T-helper 22 cell (primary cell): Measurements from ENCODE around the gene KIDINS220.

Experiments used
- DNase-seq: peaks from one replicate; pipeline ENCODE4 v3.0.0-alpha.2; 2020; ENCODE audit warnings: low read depth

KIDINS220 gene

GRCh38 chr2:8851811-8852560 is 14.6 kb upstream of the KIDINS220 start:
- DNase-seq = no peak

- no peak for DNase-seq
Observed at GRCh38 chr2:8850845-8851487, 13.6 kb upstream of the KIDINS220 start.

GRCh38 chr2:8849327-8849726 is 11.9 kb upstream of the KIDINS220 start:
- no peak for DNase-seq

- DNase-seq = no peak
Observed at GRCh38 chr2:8848328-8849100, 11.1 kb upstream of the KIDINS220 start.

DNA sequence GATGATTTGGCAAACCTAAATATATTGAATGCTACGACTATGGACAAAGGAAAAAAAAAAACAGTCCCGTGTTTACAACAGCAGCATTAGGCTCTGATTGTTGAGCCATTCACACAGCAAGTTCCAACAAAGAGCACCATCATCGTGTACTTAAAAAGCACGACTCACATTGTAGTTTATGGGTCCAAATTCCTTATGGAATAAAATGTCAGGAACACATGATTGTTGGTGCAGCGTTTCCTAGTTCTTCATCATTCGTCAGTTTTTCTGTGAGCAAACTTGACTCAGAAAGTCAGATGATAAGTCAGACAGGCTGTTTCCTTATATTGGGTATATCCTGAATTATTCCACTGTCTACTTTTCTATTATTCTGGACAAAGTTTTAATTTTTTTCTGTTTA is 10.0 kb upstream of the KIDINS220 start:
- DNase-seq = no peak

DNA sequence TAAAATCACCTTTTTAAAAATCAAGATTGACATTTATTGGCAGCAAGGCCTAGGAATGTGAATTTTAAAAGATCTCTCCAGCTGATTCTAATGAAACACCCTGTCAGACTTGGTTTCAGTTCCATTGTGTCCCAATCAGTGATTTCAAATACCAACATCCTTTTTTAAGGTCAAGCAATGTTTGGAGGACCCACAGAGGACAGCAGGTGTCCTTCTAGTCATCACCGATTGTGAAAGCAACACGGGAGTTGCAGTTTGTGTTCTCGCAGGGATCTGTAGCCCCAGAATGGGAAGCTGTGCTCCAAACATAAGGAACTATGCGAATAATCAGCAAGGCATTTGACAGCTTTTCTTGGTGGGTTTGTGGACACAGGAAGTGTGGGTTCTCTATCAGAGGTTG is 4.5 kb upstream of the KIDINS220 start:
- DNase-seq = no peak

- DNase-seq = no peak
Observed at GRCh38 chr2:8840475-8841091, 3.2 kb upstream of the KIDINS220 start.

DNA sequence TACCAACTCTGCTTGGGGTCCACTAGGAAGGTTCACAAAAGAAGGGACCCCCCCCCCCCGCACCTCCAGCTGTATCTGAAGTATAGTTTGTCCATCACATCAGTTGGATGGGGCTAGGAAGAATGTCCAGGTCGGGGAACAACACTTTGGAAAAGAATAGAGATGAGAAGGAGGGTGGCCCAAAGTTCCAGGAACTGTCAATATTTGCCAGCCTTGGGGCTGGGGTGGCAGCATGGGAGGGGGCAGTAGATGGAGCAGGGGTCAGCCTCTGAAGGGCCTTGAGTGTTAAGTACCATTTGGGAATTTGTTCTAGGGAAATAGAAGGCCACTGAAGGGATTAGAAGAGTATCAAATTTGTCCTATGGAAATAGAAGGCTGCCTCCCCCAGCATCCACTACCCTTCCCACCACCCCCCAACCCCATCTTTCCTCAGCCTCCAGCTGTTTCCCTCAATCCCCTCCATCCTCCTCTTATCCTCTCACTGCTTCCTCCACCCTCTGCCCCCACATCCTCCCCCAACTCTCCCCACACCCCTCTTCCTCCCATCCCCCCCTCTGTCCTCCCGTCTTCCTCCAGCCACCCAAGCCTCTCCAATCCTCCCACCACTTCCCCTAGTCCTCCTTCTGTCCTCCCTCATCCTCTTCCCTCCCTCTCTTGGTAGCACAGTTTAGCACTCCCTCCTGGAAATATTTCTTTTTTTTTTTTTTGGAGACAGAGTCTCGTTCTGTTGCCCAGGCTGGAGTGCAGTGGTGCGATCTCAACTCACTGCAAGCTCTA is 2.0 kb upstream of the KIDINS220 start:
- DNase-seq = no peak

- DNase-seq = no peak
Observed at GRCh38 chr2:8837795-8838140, 355 bp upstream of the KIDINS220 start.

DNA sequence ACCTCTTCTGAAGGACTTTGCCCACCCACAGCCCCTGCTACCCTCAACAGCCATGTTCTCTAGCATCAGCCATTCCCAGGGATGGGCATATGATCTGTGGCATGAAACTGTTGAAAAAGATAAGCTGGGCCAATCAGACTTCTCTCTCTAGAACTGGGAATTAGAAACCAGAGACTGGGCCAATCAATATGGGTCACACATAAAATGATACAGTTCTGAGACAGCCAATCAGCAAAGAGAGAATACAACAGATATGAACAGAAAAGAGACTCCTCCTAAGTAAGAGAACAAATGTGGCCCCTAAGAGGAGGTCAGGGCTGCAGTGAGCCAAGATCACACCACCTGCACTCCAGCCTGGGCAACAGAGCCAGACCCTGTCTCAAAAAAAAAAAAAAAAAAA is 2.1 kb downstream of the KIDINS220 start:
- DNase-seq = no peak

GRCh38 chr2:8833853-8834252 is 3.6 kb downstream of the KIDINS220 start:
- DNase-seq = no peak

- no peak for DNase-seq
Observed at GRCh38 chr2:8831516-8831915, 5.9 kb downstream of the KIDINS220 start.

DNA sequence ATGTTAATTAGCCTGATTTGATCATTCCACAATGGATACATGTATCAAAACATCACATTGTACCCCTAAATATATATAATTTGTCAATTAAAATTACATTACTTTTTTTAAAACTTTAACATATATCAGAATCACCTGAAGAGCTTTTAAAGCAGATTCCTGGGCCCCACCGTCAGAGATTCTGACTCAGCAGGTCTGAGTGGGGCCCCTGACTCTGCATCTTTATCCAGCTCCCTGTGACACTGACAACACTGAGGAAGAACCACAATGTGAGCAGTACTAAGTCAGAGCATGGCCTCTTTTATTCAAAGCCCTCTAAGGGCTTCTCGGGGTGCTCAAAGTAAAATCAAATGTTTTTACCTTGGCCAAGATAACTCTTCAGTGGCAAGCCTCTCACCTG is 9.7 kb downstream of the KIDINS220 start:
- no peak for DNase-seq

DNA sequence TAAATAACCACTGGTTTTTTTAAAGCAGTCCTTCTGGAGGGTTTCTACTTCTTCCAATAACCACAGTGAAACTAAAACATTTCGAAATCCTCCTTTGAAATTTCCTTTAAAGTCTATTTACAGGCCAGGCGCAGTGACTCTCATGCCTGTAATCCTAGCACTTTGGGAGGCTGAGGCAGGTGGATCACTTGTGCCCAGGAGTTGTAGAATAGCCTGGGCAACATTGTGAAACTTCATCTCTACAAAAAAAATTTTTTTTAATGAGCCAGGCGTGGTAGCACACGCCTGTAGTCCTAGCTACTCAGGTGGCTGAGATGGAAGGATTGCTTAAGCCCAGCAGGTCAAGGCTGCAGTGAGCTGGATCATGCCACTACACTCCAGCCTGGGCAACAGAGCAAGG is 15.2 kb downstream of the KIDINS220 start:
- DNase-seq = no peak

DNA sequence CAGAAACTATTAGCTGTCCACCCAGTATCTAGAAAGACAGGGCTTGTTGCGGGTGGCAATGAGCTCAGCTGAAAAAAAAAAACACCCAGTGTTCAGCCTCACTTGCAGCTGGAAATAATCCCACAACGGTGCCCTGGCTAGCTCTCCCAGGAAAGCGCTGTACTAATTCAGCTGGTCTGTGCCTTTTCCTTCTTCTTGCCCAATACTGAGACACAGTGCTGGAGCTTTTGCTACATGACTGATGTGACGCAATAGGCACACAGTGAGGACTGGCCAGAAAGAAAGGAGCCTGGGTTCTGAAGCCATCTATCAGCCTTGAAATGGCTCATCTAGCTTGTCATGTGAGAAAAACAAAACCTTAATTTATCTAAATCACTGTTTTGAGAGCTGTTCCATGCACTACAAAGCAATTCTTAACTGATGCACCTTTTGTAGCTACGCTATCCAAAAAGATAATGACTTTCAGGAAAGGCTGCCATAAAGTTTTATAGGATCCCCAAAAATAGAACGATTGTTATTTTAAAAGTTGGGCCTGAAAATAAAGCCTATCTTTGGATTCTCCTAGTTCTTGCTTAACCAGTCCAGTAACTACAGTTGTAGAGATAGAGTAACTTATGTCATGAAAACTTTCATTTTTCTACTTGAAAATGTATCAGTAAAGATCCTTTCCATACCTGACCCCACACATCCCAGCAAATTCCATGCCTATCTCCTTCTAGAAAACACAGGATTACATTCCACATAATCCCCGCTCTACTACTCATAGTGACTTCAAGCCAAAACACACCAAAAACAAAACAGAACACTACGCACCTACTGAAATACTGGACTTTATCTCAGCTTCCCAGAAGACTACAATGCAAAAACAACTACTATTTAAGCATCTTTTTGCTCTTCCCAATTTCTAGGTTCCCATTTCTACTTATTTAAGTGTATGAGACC is 15.9 kb downstream of the KIDINS220 start:
- DNase-seq = no peak

GRCh38 chr2:8819948-8820347 is 17.5 kb downstream of the KIDINS220 start:
- no peak for DNase-seq

DNA sequence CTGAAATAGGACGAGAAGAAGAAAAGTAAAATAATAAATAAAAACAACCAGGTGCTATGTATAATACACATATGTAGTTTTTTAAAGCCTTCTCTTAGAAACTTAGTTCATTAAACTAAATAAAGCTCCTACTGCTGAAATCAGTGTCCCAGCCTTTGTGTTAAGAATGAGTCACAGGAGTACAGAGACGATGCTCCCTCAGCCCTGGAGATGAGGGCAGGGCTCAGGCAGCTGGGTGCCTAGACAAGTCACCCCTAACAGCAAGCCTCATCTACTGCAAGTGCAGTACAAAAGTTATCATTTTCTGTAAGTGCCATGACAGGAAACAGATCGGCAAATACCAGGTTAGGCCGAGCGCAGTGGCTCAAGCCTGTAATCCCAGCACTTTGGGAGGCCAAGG is 18.2 kb downstream of the KIDINS220 start:
- no peak for DNase-seq

DNA sequence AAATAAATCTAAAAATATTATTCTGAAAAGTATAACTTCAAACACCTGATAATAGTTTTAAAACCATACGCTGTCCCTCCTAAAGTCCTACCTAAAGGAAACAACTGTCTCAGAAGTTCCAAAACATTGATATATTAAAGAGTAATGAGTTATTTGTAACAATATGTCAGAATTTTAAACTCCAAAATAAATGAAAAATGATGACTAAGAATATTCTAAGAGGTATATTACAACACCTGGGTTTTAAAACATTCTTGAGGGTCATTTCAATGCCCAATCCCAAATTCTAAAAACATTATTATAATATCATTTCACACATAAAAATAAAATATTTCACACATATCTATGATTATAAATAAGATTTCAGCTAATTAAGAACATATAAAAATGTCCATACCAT is 20.2 kb downstream of the KIDINS220 start:
- no peak for DNase-seq

- DNase-seq = no peak
Observed at GRCh38 chr2:8806885-8807704, 30.3 kb downstream of the KIDINS220 start.
